HG03095 (cell line): ENCODE results near the gene PTPRJ.

ENCODE experiments used
- ATAC-seq: cut with Tn5 transposase; IDR thresholded peaks from one replicate; pipeline ENCODE4 v1.9.1; 2021; ENCODE audit warnings: moderate library complexity; ENCODE audit not compliant: unreplicated experiment

The PTPRJ gene

GRCh38 chr11:48087974-48088681 lies 107.8 kb downstream of the PTPRJ start:
- no peak for ATAC-seq

DNA sequence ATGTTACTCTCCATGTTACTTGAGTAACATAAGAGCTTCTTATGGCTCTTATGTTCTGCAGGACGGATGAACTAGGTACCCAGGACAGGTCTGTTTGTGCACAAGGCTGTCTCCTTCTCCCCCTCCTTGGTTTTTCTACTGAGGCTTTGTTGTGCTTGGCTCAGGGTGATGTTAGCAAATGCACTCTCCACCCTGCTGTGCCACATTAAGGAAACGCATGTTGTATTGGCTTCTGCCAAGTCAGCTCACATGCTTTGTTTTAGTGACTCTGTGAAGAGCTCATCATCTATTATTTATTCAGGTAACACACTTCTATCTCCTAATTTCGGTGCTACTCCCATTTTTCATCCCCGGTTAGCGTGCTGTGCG lies 108.3 kb downstream of the PTPRJ start:
- no peak for ATAC-seq

DNA sequence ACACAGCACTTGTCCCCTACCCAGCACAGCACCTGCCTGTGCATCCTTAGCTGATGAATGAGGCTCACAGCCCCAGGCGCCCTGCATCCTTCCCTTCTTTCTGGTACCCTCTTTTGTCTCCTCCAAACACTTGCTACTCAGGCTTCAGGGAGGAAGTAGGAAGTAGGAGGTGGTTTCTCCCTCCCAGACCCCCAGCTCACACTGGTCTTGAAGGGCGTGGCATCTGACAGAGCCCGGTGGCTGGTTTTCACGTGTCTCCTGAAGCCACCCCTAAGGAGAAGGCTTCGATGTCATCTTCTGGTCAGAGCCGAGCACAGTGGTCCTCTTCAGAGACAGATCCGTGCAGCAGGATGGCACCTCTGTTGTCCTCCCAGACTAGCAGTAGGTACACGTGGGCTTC lies 109.8 kb downstream of the PTPRJ start:
- no peak for ATAC-seq

- ATAC-seq: no peak
These were observed 111.2 kb downstream of the PTPRJ start for GRCh38 chr11:48091426-48092102.

DNA sequence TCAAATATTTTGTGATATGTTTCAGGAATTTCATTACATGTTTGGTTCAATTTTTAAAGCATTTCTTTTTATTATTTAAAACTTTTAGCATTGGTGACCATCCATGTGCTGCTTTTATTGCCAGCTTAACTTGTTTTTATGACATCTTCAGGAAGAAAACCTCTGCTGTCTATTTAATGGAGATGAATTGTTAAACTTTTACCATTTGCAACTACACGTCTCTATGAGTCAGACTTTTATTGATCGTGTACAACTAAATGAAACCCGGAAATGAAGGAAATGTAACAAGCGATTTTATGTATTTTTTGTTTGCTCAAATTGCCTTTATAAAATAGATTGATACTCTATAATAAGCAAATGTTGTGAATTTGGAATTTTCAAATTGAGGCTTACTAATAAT lies 113.0 kb downstream of the PTPRJ start:
- ATAC-seq: no peak

GRCh38 chr11:48093795-48094642 lies 113.7 kb downstream of the PTPRJ start:
- ATAC-seq: no peak

GRCh38 chr11:48094643-48095339 lies 114.4 kb downstream of the PTPRJ start:
- no peak for ATAC-seq

DNA sequence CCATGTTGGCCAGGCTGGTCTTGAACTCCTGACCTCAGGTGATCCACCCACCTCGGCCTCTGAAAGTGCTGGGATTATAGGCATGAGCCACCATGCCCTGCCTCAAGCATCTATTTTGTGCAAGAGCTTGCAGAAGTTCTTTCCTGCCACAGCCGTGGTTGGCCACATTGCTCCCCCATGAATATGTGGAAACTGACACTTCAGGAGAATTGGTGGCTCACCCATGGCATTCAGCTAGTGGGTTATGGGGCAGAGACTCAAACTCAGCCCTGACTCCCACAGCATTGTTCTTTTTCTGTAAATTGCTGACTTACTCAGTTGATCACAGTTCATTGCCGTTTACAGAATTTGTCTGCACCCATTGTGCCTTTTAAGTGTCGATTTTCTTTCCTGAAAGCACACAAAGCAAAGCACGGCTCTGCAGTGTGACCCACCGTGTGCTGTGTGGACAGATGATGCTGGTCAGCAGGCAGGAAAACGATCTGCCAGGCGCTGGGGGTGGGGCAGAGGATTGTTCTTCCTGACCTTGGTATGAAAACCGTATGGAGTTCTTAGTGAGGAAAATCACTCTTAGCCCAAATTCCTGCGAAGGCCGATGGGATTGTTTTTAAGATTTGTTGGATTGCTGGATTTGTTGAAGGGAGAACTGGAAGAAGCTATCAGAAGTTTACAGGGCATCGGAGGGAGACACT lies 115.6 kb downstream of the PTPRJ start:
- ATAC-seq: no peak

GRCh38 chr11:48096588-48097525 lies 116.5 kb downstream of the PTPRJ start:
- no peak for ATAC-seq

DNA sequence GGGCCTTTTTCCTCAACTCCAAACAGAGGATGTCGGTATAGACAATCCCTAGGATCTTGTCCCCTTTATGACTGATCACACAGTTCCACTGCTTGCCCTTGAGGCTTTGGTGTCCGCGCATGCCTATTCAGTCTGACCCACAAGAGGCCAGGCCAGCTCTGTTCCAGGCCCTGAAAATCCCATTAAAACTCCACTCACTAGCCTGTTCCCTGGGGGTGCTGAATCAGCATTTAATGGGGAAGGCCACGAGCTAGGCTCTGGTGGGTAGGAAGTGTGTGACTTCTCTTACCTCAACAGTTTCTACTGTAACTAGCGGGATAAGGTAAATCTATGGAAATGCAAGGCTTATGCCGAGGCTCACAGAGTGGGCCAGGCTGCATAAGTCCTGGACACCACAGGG lies 117.7 kb downstream of the PTPRJ start:
- ATAC-seq: no peak

GRCh38 chr11:48099916-48100446 lies 119.6 kb downstream of the PTPRJ start:
- ATAC-seq: no peak

DNA sequence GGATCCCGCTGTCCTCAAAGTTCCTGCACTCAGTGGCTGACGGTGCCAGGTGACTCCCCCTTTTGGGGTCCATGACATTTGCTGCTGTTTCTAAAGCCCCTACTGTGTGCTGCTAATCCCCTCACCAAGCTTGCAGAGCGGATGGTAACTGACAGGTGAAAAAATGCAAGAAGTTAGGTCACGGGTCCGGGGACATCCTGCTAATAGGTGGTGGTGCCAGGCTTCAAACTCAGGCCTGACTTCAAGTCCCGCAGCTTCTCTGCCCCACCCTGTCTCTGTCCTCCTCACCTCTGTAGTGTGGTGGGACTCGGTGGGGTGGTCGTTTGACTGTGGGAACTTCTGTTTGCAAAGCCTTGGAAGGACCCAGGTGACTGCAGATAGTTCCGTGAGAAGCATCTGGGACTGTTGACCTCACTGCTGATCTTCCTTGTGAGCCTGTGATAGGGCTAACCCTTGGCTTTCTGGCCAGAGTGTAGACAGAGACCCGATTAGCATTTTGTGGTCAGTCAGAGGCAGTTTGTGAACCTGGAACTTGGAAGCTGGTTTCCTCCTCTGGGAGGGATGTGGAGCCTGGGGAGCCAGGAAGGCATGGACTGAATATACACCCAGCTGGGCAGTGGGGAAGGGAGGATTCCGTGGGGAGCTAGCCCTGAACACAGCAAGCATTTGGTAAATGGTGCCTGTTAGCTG lies 120.8 kb downstream of the PTPRJ start:
- ATAC-seq: no peak

- ATAC-seq: no peak
These were observed 121.6 kb downstream of the PTPRJ start for GRCh38 chr11:48101958-48102357.

DNA sequence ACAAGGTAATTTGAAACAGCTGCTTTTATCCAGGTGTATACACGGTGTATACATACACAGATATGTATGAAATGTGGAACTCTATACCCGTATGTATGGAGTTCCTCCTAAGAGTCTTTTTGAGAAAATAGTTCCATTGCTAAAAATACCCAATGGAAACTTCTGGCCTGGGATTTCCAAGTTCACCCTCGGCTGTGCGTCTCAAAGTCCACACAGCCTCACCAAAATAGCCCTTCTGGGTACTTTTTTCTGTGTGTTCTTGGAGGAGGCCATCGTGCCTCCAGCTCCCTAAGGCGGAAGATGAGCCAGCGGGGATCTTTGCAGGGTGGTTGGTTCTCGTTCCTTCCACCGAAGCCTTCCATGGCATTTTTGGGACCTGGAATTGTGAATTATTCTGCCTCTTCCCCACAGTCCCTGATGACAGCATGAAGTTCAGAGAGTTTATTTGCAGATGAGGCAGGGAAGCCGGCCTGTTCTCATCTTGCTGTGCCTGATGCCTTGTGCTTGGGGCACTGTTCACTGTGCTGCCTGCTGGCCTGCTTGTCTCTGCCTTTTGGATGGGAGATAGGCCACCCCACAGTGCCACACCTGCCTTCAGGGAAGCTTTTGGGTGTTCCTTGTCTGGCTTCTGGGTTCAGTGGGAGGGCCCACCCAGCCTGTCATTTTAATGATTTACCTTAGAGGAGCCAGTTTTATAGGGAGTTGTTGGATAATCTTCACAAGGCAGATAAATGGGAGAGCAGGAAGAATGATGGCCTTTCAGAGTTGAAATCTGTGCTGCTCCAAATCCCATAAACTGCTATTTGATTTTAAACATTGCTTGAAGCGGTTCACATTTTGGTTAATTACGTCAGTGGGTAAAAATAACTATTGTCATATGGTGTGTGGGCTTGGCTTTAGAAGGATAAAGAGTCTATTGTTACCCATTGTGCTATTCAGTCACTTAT lies 123.5 kb downstream of the PTPRJ start:
- ATAC-seq: no peak

DNA sequence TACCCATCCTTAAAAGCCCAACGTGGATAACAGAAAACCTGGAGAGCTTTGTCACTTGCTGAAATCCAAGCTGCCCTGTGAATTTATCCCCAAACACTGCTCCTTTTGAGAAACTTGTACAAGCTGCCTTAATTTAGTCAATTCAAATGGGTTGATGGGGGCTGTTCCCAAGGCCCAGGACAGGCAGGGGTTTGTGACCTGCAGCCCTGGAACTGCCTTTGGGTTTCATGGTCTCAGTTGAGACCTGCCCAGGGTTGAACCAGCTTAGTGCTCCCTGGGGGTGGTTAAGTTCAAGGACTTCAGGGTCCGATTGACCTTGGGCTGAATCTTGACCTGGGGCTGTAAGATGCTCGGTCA lies 124.2 kb downstream of the PTPRJ start:
- no peak for ATAC-seq

GRCh38 chr11:48105096-48105990 lies 125.0 kb downstream of the PTPRJ start:
- no peak for ATAC-seq

DNA sequence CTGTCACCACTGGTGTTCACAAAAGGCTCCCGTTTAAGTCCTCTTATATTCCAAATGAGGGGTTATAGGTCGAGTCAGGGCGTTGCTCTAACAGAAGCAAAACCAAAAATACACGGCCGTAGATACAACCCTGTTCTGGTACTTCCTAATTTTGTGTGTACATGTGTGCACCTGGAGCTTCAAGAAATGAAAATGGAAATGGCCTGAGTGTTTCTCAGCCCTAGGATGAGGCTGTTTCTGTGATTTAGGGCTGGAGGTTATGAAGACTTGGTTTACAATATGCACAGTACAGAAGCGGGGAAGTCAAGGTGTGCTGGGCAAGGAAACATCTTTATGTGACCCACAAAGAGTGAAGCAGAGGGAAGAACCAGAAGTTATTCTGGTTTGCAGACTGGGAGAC lies 125.8 kb downstream of the PTPRJ start:
- ATAC-seq: no peak
